Psoas muscle (tissue), 8 donors: ENCODE data around the gene HSD17B14. TPM values are rescaled to one million over a fixed set of nuclear protein-coding genes. Genes with fewer than 3 reads are reported as not detected.
A peak's percentile ranks its signal among the peaks of the same experiment; 100 is the strongest.

Source experiments
- ATAC-seq, 4 donors: fragments of 200-7000 bp; cut with Tn5 transposase; one replicate each; pipeline ENCODE4 v1.9.1; 2020; ENCODE audit warnings: moderate library complexity in 3 of 4, mild to moderate bottlenecking in 2 of 4
- DNase-seq, 2 donors: peaks; one replicate each; pipeline ENCODE4 v3.0.0-alpha.2; 2020
- H3K27ac ChIP-seq: fragments of 200-600 bp; one replicate; pipeline ENCODE4 v1.8.0; 2022
- H3K27me3 ChIP-seq, 3 donors: fragments of 200-600 bp in 1 of 3; one replicate each; pipeline versions ENCODE4 v1.6.1 to v1.8.0; 2013 to 2022; ENCODE audit warnings: low read length in 2 of 3, mild to moderate bottlenecking in 2 of 3, moderate library complexity in 1 of 3; ENCODE audit not compliant: insufficient read depth in 3 of 3
- H3K36me3 ChIP-seq, 2 donors: fragments of 200-600 bp in 1 of 2; one replicate each; pipeline versions ENCODE4 v1.6.1 to v1.8.0; 2013 to 2022; ENCODE audit warnings: low read depth in 1 of 2, mild to moderate bottlenecking in 1 of 2, moderate library complexity in 1 of 2; ENCODE audit not compliant: insufficient read depth in 1 of 2
- H3K4me1 ChIP-seq: fragments of 200-600 bp; one replicate; pipeline ENCODE4 v1.8.0; 2022
- H3K4me3 ChIP-seq: fragments of 200-600 bp; one replicate; pipeline ENCODE4 v1.8.0; 2022; ENCODE audit warnings: mild to moderate bottlenecking
- H3K9me3 ChIP-seq: fragments of 200-600 bp; one replicate; pipeline ENCODE4 v1.8.0; 2022
- CTCF ChIP-seq: fragments of 200-600 bp; IDR thresholded peaks from one replicate; pipeline ENCODE4 v1.8.0; 2022; ENCODE audit warnings: antibody characterized with exemption
- WGBS, 3 donors: extraction: QIAGEN DNeasy Blood & Tissue Kit; methylation state at CpG; one replicate each; pipeline versions ENCODE4 v1.1.6 to v1.1.7; 2013; 5-methylcytosine and 5-hydroxymethylcytosine counted together
- intact Hi-C, 2 donors: fragments of 100-400 bp; cut with DNase I; formaldehyde crosslinking; loops; one replicate each; pipeline versions ENCODE4 v1.11.0 to v1.14.2; 2022
- polyA plus RNA-seq, 3 donors: library from polyadenylated mRNA; stranded (reverse); fragments of 200-250 nt; gene quantifications; one replicate each; pipeline ENCODE4 v1.2.3, GENCODE V29; 2013
- total RNA-seq, 4 donors: library from RNA; stranded (reverse); fragmentation: NEBNext Ultra II Directional in 2 of 4; extraction: Animal tissue kit (Norgen Biotek cat#: 25700) in 2 of 4; gene quantifications; one replicate each; pipeline versions ENCODE4 v1.2.1 to v1.2.4, GENCODE V29; 2021 to 2023
- donor health status: healthy with polysubstance abuse.
- donor health status: DM: no; HTN: no; CAD: no; lungs with moderate emphysema.
- donor health status: Bipolar disorder and iron deficiency.
- donor health status: healthy.
- donor health status: DM: yes; HTN: yes; CAD: no.
- donor health status: DM: no; HTN: no; CAD: no.
- donor health status: DM: no; HTN: no; CAD: no.
- donor health status: DM: yes; HTN: yes; CAD: no.

The HSD17B14 gene
- total and polyA plus RNA-seq, 7 donors = 0.15 to 1.2 (median 0.66) TPM

- Histone ChIP-seq H3K9me3 (no peaks in the 10 kb centered on the region), H3K4me3 (no peak overlapping the region), H3K4me1 (peaks cover 28% of the 10 kb centered on the region), H3K36me3 (no peaks in the 10 kb centered on the region), H3K27me3 (no peaks in the 10 kb centered on the region), H3K27ac (peak overlapping the region; percentile 78)
- peak; percentile 24 for TF ChIP-seq CTCF
- DNase-seq (no peak), ATAC-seq (peak; percentile 42 to 67 (median 61))
- WGBS, 3 donors = 20 to 22% (median 20%) methylated on average over 14 of the region's 14 CpGs
- intact Hi-C loops = no loop called here
Observed at GRCh38 chr19:48815870-48816501, 20.3 kb downstream of the HSD17B14 start.

GRCh38 chr19:48814895-48815294 is 21.4 kb downstream of the HSD17B14 start:
- no peak overlapping the region for H3K4me3 ChIP-seq
- 55 to 77% (median 66%) methylated on average over 6 of the region's 6 CpGs for WGBS, 3 donors
- no peak for TF ChIP-seq CTCF
- intact Hi-C loops = no loop called here
- ATAC-seq = no peak
- peaks cover 32% of the 10 kb centered on the region for H3K4me1 ChIP-seq
- H3K27me3 ChIP-seq = no peaks in the 10 kb centered on the region
- no peaks in the 10 kb centered on the region for H3K36me3 ChIP-seq
- no peak for DNase-seq
- H3K9me3 ChIP-seq = no peaks in the 10 kb centered on the region
- H3K27ac ChIP-seq = peak overlapping the region; percentile 78

- intact Hi-C loops = no loop called here
- peak overlapping the region; percentile 87 for H3K27ac ChIP-seq
- H3K36me3 ChIP-seq = no peaks in the 10 kb centered on the region
- TF ChIP-seq CTCF = no peak
- no peaks in the 10 kb centered on the region for H3K27me3 ChIP-seq
- no peak overlapping the region for H3K4me3 ChIP-seq
- no peak for ATAC-seq
- 77 to 82% (median 79%) methylated on average over 15 to 21 of the region's 21 CpGs for WGBS, 3 donors
- no peaks in the 10 kb centered on the region for H3K9me3 ChIP-seq
- H3K4me1 ChIP-seq = peaks cover 24% of the 10 kb centered on the region
- DNase-seq = peak in 1 of 2 donors; percentile 49
Observed at GRCh38 chr19:48813123-48813913, 23.0 kb downstream of the HSD17B14 start.

DNA sequence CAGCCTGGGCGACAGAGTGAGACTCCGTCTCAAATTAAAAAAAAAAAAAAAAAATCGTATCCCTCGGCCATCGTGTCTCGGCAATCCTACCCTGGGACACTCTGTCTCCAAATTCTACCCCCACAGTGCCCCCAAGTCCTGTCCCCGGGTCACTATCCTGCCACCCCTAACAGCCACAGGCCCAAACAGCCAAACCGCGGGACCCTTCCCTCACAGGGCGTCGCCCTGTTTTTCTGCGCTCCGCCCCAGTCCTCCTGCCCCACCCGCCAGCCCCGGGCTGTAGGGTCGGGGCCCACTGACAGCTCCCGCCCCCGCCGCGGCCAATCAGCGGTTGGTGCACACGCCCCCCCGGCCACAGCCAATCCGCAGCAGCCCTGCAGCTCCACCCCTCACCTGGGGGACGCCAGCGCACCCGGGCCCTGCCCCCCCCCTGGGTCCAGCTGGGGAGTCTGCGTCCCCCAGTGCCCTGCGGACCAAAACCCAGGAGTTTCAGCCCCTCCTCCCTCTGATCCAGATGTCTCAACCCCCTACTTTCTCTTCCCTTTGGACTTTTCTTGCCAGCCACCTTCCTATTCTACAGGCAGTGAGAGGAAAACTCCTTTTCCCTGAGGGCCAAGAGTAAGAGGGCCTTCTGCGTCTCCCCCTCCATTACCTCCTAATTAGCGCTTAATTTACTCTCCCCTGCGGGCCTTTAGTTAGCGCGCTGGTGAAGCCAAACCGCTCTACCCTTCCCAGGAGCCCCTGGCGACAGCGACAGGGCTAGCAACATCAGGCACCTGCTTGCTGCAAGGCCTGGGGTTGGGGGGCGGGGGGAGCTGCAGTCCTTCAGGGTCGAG is 24.0 kb downstream of the HSD17B14 start:
- intact Hi-C loops = no loop called here
- ATAC-seq (peak; percentile 79 to 89 (median 86)), DNase-seq (peak; percentile 93 to 96)
- Histone ChIP-seq H3K27ac (peak overlapping the region; percentile 87), H3K27me3 (no peaks in the 10 kb centered on the region), H3K4me1 (peaks cover 24% of the 10 kb centered on the region), H3K4me3 (peak overlapping the region; percentile 78), H3K36me3 (peaks cover 0 to 2% of the 10 kb centered on the region in 2 donors), H3K9me3 (no peaks in the 10 kb centered on the region)
- TF ChIP-seq CTCF = no peak
- 5 to 7% (median 5%) methylated on average over 36 to 39 of the region's 39 CpGs for WGBS, 3 donors
